Measurements from ENCODE around the gene KCTD17.

The KCTD17 gene

GRCh38 chr22:37043209-37043827 is 8.2 kb upstream of the KCTD17 start:
- no peak for DNase-seq (ENCODE audit: low read depth)

- DNase-seq (ENCODE audit: low read depth): no peak
These were observed 7.6 kb upstream of the KCTD17 start for GRCh38 chr22:37043828-37044538.

GRCh38 chr22:37044634-37045625 is 6.6 kb upstream of the KCTD17 start:
- no peak for DNase-seq (ENCODE audit: low read depth)

DNA sequence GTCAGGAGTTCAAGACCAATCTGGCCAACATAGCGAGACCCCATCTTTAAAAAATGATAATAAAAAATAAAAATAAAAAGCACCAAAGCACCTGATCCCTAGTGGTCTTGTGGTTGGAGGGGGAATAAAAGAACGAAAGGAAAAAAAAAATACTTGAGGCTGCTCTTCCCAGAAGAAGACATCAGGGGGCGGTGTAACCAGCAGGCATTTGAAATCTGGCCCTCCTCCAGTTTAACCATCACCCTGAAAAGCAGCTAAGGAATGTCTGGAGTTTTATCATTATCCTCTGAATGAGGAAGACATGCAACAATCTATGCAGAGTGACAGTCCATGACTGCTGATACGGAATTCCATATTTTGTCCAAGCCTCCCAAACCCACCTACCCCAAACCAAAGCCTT is 5.6 kb upstream of the KCTD17 start:
- no peak for DNase-seq (ENCODE audit: low read depth)

GRCh38 chr22:37046589-37046988 is 5.0 kb upstream of the KCTD17 start:
- DNase-seq (ENCODE audit: low read depth): no peak

DNA sequence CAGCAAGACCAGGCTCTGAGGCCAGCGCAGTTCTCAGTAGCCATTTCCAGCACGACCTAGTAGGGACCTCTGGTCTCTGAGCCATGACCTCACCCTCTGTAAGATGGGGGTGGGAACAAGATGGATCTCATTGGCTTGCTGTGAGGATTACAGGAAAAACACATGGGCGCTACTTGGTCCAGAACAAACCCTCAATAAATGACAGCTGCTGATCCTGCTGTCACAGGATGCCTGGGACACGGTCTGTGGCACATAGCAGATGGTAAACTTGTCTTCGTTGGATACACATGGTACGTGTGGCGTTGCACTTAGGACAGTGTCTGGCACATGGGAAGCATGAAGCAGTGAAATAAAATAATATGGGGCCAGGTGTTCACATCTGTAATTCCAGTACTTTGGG is 4.5 kb upstream of the KCTD17 start:
- DNase-seq (ENCODE audit: low read depth): no peak

DNA sequence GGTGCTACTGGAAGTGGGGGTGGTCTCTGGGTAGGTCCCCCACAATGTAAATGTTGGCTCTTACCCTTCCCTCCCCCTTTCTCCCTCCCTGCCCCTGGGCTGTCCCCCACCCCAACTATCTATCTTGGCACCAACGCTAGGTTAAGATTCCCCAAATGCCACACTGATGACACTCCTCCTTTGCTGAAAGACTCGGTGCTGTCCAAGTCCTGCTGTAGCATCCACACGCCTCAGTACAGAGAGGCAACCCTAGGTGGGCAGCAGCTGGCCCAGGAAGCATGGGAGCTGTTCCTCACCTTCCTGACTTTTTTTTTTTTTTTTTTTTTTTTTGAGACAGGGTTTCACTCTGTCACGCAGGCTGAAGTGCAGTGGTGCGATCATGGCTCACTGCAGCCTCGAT is 3.4 kb upstream of the KCTD17 start:
- no peak for DNase-seq (ENCODE audit: low read depth)

DNA sequence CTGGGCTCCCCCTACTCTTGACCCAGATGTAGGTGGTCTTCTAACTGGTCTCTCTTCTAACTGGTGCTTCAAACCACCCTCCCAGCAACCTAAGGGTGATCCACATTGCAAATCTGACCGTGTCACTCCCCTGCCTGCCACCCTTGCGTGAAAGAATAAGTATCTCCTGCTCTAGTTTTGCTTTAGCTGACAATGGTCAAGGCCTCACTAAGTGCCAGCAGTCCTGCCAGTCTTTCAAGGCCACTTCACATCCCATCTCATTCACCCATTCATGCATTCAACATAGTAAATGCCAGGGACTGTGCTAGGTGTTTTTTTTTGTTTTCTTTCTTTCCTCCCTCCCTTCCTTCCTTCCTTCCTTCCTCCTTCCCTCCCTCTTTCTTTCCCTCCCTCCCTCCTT is 2.3 kb upstream of the KCTD17 start:
- no peak for DNase-seq (ENCODE audit: low read depth)

DNA sequence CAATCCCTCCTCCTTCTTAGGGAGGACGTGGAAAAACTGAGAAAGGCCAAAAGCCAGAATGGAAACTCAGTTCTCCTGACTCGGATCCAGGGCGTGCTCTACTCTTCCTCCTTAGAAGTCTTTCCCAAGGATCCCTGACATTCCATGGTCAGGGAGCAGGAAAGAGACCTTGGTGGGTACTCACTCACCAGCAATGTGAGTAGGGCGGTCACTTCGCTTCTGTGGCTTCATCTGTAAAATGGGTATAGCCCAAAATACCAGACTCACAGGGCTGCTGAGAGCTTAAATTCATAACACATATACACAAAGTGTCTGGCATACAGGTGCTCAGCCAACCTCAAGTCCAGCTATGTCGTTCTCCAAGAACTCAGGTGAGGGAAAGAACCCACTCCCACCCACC is 629 bp upstream of the KCTD17 start:
- DNase-seq (ENCODE audit: low read depth): no peak

GRCh38 chr22:37052386-37053309 is 1.1 kb downstream of the KCTD17 start:
- no peak for DNase-seq (ENCODE audit: low read depth)

- no peak for DNase-seq (ENCODE audit: low read depth)
These were observed 1.9 kb downstream of the KCTD17 start for GRCh38 chr22:37053310-37054055.

DNA sequence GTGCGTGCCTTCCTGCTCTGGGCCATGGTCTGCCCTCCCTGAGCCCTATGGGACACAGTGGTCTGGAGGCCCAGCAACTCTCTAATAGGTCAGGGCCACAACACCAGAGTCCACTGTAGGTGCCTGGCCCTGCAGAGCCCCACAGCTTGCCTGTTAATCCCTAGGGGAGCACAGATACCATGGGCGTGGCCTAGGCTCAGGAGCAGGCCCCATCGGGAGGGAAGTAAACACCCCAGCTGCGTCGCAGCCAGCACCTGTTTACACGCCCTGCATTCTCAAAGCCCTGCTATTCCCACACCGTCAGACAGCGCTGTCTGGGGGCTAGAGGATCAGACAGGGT is 2.5 kb downstream of the KCTD17 start:
- DNase-seq (ENCODE audit: low read depth): no peak

DNA sequence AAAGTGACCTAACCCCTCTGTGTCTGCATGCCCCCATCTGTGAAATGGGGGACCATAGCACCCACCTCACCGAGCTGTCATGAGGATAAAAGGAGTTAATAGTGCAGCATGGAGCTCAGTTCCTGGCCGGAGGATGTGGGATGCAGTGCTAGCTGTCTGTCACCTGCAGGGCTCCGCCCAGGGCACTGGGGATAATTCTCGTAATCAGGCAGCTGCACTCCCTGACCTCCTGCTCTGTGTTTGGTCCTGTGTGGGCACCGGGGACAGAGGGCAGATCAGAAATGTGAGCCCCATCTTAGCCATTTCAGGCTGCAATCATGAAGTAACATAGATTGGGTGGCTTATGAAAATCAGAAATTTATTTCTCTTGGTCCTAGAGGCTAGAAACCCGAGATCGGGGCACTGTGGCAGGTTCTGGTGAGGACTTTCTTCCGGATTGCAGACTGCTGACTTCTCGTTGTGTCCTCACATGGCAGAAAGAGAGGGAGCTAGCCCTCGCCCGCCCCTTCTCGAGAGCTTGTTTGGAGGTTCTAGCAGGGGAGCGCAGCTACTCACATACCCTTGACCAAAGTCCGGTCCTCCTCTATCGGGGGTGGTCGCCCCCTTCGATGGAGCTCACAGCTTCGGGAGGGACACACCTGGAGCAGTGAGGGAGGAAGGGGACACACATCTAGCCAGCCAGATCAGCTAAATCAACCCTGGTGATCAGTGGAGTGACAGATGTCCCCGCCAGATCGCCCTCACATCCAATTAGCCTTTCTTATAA is 3.2 kb downstream of the KCTD17 start:
- DNase-seq (ENCODE audit: low read depth): no peak

DNA sequence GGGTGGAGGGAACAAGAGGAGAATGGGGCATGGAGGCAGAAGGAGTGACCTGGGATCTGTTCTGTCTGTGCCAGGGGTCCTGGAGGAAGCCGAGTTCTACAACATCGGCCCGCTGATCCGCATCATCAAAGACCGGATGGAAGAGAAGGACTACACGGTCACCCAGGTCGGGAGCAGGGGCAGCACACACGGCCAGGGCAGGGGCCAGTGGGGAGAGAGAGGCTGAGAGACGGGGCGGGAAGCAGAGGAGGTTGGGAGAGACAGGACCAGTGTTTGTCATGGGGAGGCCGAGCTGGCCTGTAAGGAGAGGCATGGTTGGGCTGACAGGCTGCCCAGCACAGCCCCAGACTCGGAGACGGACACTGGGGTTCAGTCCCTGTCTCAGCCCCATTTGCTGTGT is 4.7 kb downstream of the KCTD17 start:
- no peak for DNase-seq (ENCODE audit: low read depth)

DNA sequence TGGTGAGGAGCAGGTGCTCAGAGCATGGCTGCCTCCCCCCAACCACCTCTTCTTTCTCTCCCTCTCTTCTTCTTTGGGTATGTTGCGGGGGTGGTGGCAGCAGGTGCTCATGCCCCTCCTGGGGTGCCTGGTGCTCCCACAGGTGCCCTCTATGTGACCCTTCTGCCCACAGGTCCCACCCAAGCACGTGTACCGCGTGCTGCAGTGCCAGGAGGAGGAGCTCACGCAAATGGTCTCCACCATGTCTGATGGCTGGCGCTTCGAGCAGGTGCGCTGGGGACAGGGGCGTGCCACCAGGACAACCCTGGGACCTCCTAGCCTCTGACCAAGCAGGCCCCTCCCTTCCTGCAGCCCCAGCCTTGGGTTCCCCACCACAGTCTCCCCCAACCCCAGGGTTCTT is 5.7 kb downstream of the KCTD17 start:
- DNase-seq (ENCODE audit: low read depth): no peak

GRCh38 chr22:37057796-37058510 is 6.4 kb downstream of the KCTD17 start:
- no peak for DNase-seq (ENCODE audit: low read depth)

DNA sequence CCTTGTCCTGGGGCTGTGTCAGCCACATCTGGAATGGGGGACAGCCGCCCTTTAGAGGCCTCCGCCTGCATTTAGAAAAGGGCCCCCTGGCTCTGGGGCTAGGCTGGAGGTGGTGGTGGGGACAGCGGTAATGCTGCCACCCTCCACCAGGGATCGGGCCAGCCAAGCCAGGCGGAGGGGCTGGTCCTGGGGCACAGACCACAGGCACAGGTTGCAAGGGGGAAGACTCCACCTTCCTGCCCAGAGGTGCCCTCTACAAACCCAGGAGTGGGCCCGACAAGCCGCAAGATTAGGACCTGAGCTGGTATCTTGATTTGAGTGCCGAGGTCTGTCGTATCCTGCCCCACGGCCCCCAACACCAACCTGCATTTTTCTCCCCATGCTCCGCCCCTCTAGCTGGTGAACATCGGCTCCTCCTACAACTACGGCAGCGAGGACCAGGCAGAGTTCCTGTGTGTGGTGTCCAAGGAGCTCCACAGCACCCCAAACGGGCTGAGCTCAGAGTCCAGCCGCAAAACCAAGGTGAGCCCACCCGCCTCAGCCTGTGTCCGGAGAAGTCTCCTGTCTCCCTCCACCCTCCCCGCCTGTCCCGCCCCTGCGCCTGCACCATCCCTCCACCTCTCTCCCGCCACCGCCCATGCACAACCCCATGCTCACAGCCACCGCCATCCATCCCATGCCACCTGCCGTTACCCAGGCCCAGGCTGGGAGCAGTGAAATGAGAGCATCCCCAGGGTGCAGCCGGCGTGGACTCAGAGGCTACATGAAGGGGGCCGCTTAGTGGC is 7.6 kb downstream of the KCTD17 start:
- DNase-seq (ENCODE audit: low read depth): no peak

DNA sequence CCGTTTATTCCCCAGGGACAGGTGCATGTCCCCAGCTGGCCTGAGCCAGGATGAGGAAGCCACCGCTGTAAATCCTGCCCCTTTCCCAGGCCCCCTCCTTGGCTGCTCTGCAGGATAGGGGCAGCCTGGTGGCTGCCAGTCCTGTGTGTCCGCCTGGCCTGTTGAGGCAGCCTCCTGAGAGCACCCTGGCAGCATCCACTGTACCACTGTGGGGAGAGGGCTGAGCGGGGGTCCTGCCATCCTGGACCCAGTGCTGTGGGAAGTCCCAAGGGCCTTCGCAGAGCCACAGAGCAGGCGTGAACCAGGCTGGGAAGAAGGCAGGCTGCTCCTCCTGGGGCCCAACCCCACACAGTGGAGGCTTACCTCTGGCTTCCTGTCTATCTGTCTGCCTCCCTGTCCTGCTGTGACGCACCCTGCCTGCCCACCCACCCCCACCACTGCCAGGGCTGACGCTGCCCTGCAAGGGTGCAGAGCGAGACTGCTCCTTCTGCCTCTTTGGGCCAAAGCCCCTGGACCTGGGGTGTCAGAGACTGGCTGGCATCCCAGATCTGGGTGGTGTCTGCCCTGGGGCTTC is 8.4 kb downstream of the KCTD17 start:
- no peak for DNase-seq (ENCODE audit: low read depth)

Data from HS-27A (cell line).